GM12878 (cell line): ENCODE data around the gene GLTP.

ENCODE experiments used
- CEBPB ChIP-seq, 2 experiments: fragments of 150-350 bp in 1 of 2; IDR thresholded peaks; 2 replicates each; pipeline ENCODE4 v1.6.1; 2012 to 2014; ENCODE audit warnings: low read depth in 2 of 2, low read length in 2 of 2, borderline replicate concordance in 1 of 2, inconsistent platforms in 1 of 2
- RCOR1 ChIP-seq: conservative IDR thresholded peaks from 2 replicates; pipeline ENCODE4 v1.6.1; 2012; ENCODE audit warnings: low read depth, low read length, improper control_type of control experiment

DNA sequence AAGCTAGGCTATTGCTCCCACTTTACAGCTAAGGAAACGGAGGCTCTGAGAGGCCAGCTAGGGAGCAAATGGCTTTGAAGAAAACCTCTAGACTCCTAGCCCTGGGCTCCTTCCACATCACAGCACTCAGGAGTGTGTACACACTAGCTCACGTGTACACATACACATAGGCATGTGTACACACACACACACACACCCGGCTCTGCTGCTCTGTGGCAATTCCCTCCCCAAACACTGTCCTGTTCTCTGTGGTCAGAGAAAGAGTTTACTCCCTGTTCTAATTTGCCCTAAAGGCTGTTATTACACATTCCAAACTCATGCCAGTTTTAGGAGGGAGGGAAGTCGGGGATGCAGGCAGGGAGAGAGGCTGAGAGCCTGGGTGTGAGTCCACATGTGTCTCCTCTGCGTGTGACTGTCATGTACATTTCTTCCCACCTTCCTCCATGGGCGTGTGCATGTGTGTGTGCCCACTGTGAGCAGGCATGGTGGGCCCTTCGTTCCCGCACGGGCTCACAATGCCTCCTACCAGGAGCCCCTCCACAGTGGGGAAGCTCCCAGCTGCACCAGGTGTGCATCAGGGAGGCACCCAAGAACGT lies 61.3 kb downstream of the GLTP start:
- TF ChIP-seq RCOR1 (no peak), CEBPB (IDR thresholded peaks at IDR 0.05; ENCODE audit: borderline replicate concordance in 1 of 2, low read depth in 2 of 2, low read length in 2 of 2) (no peak)
